ENCODE measurements around the gene WDR70. TPM values are rescaled to one million over a fixed set of nuclear protein-coding genes. Genes with fewer than 3 reads are reported as not detected.

Gene WDR70
- total and polyA plus RNA-seq, 3 experiments from 2014 or later = 15.5 to 39.1 (median 36.5) TPM

- ChIA-PET CTCF (no interaction called here), POLR2A (no interaction called here)
- Mint-ChIP-seq H3K4me1 (no peaks in the 10 kb centered on the region), H3K27ac (no peak overlapping the region), H3K27me3 (peaks cover 3 to 27% of the 10 kb centered on the region in 2 donors), H3K36me3 (peaks cover 0 to 3% (median 0%) of the 10 kb centered on the region in 3 donors), H3K9me3 (peaks cover 4 to 8% (median 7%) of the 10 kb centered on the region in 5 donors), H3K4me3 (no peak overlapping the region)
- Histone ChIP-seq H3K4me3 (ENCODE audit: low read length) (no peak overlapping the region), H3K27ac (ENCODE audit: low read depth, low read length) (no peak overlapping the region), H3K36me3 (ENCODE audit: insufficient read depth, low read length) (no peaks in the 10 kb centered on the region), H3K9me3 (ENCODE audit: low read length) (no peaks in the 10 kb centered on the region), H3K4me1 (ENCODE audit: insufficient read depth, low read length) (no peaks in the 10 kb centered on the region), H3K27me3 (ENCODE audit: insufficient read depth, low read length, poor library complexity, severe bottlenecking) (no peaks in the 10 kb centered on the region)
- no peak for DNase-seq
Observed at GRCh38 chr5:37769840-37770239, 390.7 kb downstream of the WDR70 start.

GRCh38 chr5:37770786-37771185, 391.7 kb downstream of the WDR70 start:
- Histone ChIP-seq H3K4me3 (ENCODE audit: low read length) (no peak overlapping the region), H3K27me3 (ENCODE audit: insufficient read depth, low read length, poor library complexity, severe bottlenecking) (no peaks in the 10 kb centered on the region), H3K9me3 (ENCODE audit: low read length) (no peaks in the 10 kb centered on the region), H3K36me3 (ENCODE audit: insufficient read depth, low read length) (no peaks in the 10 kb centered on the region), H3K4me1 (ENCODE audit: insufficient read depth, low read length) (no peaks in the 10 kb centered on the region), H3K27ac (ENCODE audit: low read depth, low read length) (no peak overlapping the region)
- CTCF ChIA-PET = no interaction called here
- peaks cover 8 to 14% (median 11%) of the 10 kb centered on the region in 5 donors for H3K9me3 Mint-ChIP-seq
- H3K27ac Mint-ChIP-seq = no peak overlapping the region
- H3K36me3 Mint-ChIP-seq = peaks cover 0 to 4% (median 0%) of the 10 kb centered on the region in 3 donors
- H3K4me1 Mint-ChIP-seq = no peaks in the 10 kb centered on the region
- peaks cover 3 to 27% of the 10 kb centered on the region in 2 donors for H3K27me3 Mint-ChIP-seq
- DNase-seq = no peak
- POLR2A ChIA-PET = no interaction called here
- no peak overlapping the region for H3K4me3 Mint-ChIP-seq

- no peaks in the 10 kb centered on the region for H3K4me1 Mint-ChIP-seq
- peaks cover 8 to 17% (median 14%) of the 10 kb centered on the region in 5 donors for H3K9me3 Mint-ChIP-seq
- POLR2A ChIA-PET = no interaction called here
- Histone ChIP-seq H3K4me1 (ENCODE audit: insufficient read depth, low read length) (no peaks in the 10 kb centered on the region), H3K4me3 (ENCODE audit: low read length) (no peak overlapping the region), H3K27me3 (ENCODE audit: insufficient read depth, low read length, poor library complexity, severe bottlenecking) (no peaks in the 10 kb centered on the region), H3K9me3 (ENCODE audit: low read length) (no peaks in the 10 kb centered on the region), H3K36me3 (ENCODE audit: insufficient read depth, low read length) (no peaks in the 10 kb centered on the region), H3K27ac (ENCODE audit: low read depth, low read length) (no peak overlapping the region)
- CTCF ChIA-PET = no interaction called here
- no peak overlapping the region for H3K4me3 Mint-ChIP-seq
- H3K27ac Mint-ChIP-seq = no peak overlapping the region
- H3K36me3 Mint-ChIP-seq = peaks cover 0 to 8% (median 0%) of the 10 kb centered on the region in 3 donors
- peaks cover 3 to 27% of the 10 kb centered on the region in 2 donors for H3K27me3 Mint-ChIP-seq
- no peak for DNase-seq
Observed at GRCh38 chr5:37771203-37771611, 392.1 kb downstream of the WDR70 start.

GRCh38 chr5:37771731-37772130, 392.6 kb downstream of the WDR70 start:
- Mint-ChIP-seq H3K27ac (no peak overlapping the region), H3K27me3 (peaks cover 3 to 27% of the 10 kb centered on the region in 2 donors), H3K4me3 (no peak overlapping the region), H3K4me1 (no peaks in the 10 kb centered on the region), H3K9me3 (peaks cover 8 to 17% (median 14%) of the 10 kb centered on the region in 5 donors), H3K36me3 (peaks cover 0 to 8% (median 0%) of the 10 kb centered on the region in 3 donors)
- H3K27ac ChIP-seq (ENCODE audit: low read depth, low read length) = no peak overlapping the region
- DNase-seq = no peak
- POLR2A ChIA-PET = no interaction called here
- H3K27me3 ChIP-seq (ENCODE audit: insufficient read depth, low read length, poor library complexity, severe bottlenecking) = no peaks in the 10 kb centered on the region
- no peaks in the 10 kb centered on the region for H3K4me1 ChIP-seq (ENCODE audit: insufficient read depth, low read length)
- H3K4me3 ChIP-seq (ENCODE audit: low read length) = no peak overlapping the region
- H3K9me3 ChIP-seq (ENCODE audit: low read length) = no peaks in the 10 kb centered on the region
- CTCF ChIA-PET = no interaction called here
- H3K36me3 ChIP-seq (ENCODE audit: insufficient read depth, low read length) = no peaks in the 10 kb centered on the region

- H3K4me3 ChIP-seq (ENCODE audit: low read length) = no peak overlapping the region
- H3K9me3 Mint-ChIP-seq = peaks cover 8 to 17% (median 14%) of the 10 kb centered on the region in 5 donors
- CTCF ChIA-PET = no interaction called here
- H3K9me3 ChIP-seq (ENCODE audit: low read length) = no peaks in the 10 kb centered on the region
- peak overlapping the region in 1 of 8 donors; percentile 64 for H3K27ac Mint-ChIP-seq
- no peaks in the 10 kb centered on the region for H3K4me1 ChIP-seq (ENCODE audit: insufficient read depth, low read length)
- H3K27ac ChIP-seq (ENCODE audit: low read depth, low read length) = no peak overlapping the region
- H3K36me3 ChIP-seq (ENCODE audit: insufficient read depth, low read length) = no peaks in the 10 kb centered on the region
- peaks cover 0 to 8% (median 0%) of the 10 kb centered on the region in 3 donors for H3K36me3 Mint-ChIP-seq
- no peaks in the 10 kb centered on the region for H3K4me1 Mint-ChIP-seq
- no peak for DNase-seq
- POLR2A ChIA-PET = no interaction called here
- H3K27me3 ChIP-seq (ENCODE audit: insufficient read depth, low read length, poor library complexity, severe bottlenecking) = no peaks in the 10 kb centered on the region
- H3K4me3 Mint-ChIP-seq = no peak overlapping the region
- H3K27me3 Mint-ChIP-seq = peaks cover 3 to 27% of the 10 kb centered on the region in 2 donors
Observed at GRCh38 chr5:37772255-37772654, 393.1 kb downstream of the WDR70 start.

GRCh38 chr5:37773809-37774208, 394.7 kb downstream of the WDR70 start:
- CTCF ChIA-PET = no interaction called here
- no peak for DNase-seq

GRCh38 chr5:37774912-37775483, 395.9 kb downstream of the WDR70 start:
- Mint-ChIP-seq H3K27me3 (peaks cover 3 to 14% of the 10 kb centered on the region in 2 donors), H3K27ac (no peak overlapping the region)

More at GRCh38 chr5:37773809-37774208, 394.7 kb downstream of the WDR70 start:
- H3K27me3 Mint-ChIP-seq = peaks cover 3 to 24% of the 10 kb centered on the region in 2 donors
- peaks cover 0 to 8% (median 0%) of the 10 kb centered on the region in 3 donors for H3K36me3 Mint-ChIP-seq
- Histone ChIP-seq H3K4me3 (ENCODE audit: low read length) (no peak overlapping the region), H3K4me1 (ENCODE audit: insufficient read depth, low read length) (no peaks in the 10 kb centered on the region), H3K27me3 (ENCODE audit: insufficient read depth, low read length, poor library complexity, severe bottlenecking) (no peaks in the 10 kb centered on the region), H3K9me3 (ENCODE audit: low read length) (no peaks in the 10 kb centered on the region), H3K36me3 (ENCODE audit: insufficient read depth, low read length) (no peaks in the 10 kb centered on the region), H3K27ac (ENCODE audit: low read depth, low read length) (no peak overlapping the region)
- peaks cover 8 to 17% (median 14%) of the 10 kb centered on the region in 5 donors for H3K9me3 Mint-ChIP-seq
- POLR2A ChIA-PET = no interaction called here
- H3K4me3 Mint-ChIP-seq = no peak overlapping the region
- H3K4me1 Mint-ChIP-seq = no peaks in the 10 kb centered on the region
- H3K27ac Mint-ChIP-seq = no peak overlapping the region

GRCh38 chr5:37776826-37777225, 397.7 kb downstream of the WDR70 start:
- no peaks in the 10 kb centered on the region for H3K36me3 ChIP-seq (ENCODE audit: insufficient read depth, low read length)
- peaks cover 0 to 5% (median 0%) of the 10 kb centered on the region in 3 donors for H3K36me3 Mint-ChIP-seq
- CTCF ChIA-PET = no interaction called here

More at GRCh38 chr5:37774912-37775483, 395.9 kb downstream of the WDR70 start:
- Histone ChIP-seq H3K27me3 (ENCODE audit: insufficient read depth, low read length, poor library complexity, severe bottlenecking) (no peaks in the 10 kb centered on the region), H3K4me3 (ENCODE audit: low read length) (no peak overlapping the region), H3K4me1 (ENCODE audit: insufficient read depth, low read length) (no peaks in the 10 kb centered on the region), H3K9me3 (ENCODE audit: low read length) (no peaks in the 10 kb centered on the region), H3K36me3 (ENCODE audit: insufficient read depth, low read length) (no peaks in the 10 kb centered on the region), H3K27ac (ENCODE audit: low read depth, low read length) (no peak overlapping the region)
- no peaks in the 10 kb centered on the region for H3K4me1 Mint-ChIP-seq
- H3K9me3 Mint-ChIP-seq = peaks cover 8 to 17% (median 14%) of the 10 kb centered on the region in 5 donors
- ChIA-PET CTCF (no interaction called here), POLR2A (no interaction called here)
- H3K4me3 Mint-ChIP-seq = no peak overlapping the region
- H3K36me3 Mint-ChIP-seq = peaks cover 0 to 8% (median 0%) of the 10 kb centered on the region in 3 donors
- DNase-seq = no peak

More at GRCh38 chr5:37776826-37777225, 397.7 kb downstream of the WDR70 start:
- Histone ChIP-seq H3K4me1 (ENCODE audit: insufficient read depth, low read length) (no peaks in the 10 kb centered on the region), H3K27me3 (ENCODE audit: insufficient read depth, low read length, poor library complexity, severe bottlenecking) (no peaks in the 10 kb centered on the region), H3K27ac (ENCODE audit: low read depth, low read length) (no peak overlapping the region), H3K9me3 (ENCODE audit: low read length) (no peaks in the 10 kb centered on the region), H3K4me3 (ENCODE audit: low read length) (no peak overlapping the region)
- POLR2A ChIA-PET = no interaction called here
- Mint-ChIP-seq H3K4me1 (no peaks in the 10 kb centered on the region), H3K9me3 (peaks cover 8 to 17% (median 14%) of the 10 kb centered on the region in 5 donors), H3K4me3 (no peak overlapping the region), H3K27me3 (peaks cover 2 to 3% of the 10 kb centered on the region in 2 donors), H3K27ac (no peak overlapping the region)
- no peak for DNase-seq

All from CD8-positive, alpha-beta memory T cell (primary cell).